NCI-H345 (cell line): Measurements from ENCODE around the gene IL18BP.
A peak's percentile ranks its signal among the peaks of the same experiment; 100 is the strongest.

Source experiments
- DNase-seq: peaks from one replicate; lab custom pipeline; 2025; lab: John Stamatoyannopoulos, UW

Gene IL18BP

DNA sequence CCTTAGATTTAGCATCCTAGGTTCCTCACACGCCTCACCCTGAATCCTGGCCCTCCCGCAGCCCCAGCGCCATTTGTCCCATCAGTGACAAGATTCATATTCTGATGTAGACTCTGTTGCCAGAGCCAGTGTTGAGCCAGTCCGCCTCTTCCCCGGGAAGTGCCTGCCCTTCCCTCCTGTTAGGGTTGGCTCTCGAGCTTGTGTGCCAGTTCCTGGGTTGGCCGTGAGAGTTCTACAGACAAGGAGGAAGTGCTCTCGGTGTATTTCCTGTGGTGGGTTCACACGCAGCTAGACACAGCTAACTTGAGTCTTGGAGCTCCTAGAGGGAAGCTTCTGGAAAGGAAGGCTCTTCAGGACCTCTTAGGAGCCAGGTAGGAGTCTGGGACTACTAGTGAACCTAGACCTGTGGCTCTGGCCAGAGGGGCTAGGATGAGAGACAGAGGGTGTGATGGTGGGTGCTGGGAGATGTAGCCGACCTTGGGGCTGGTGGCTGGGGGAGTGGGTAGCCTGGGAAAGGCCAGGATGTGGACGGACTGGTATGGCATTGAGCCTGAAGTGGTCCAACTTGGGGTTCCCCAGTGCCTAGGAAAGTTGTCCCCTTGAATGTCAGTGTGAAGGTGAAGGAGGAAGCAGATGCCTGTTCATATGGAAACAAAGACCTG lies at the start of gene IL18BP:
Gene IL18BP, plus strand, starts transcription at position 261 of the 662 bp plus-strand sequence. CDS start 1,076 bp downstream, outside the sequence.
- DNase-seq, result no peak

DNA sequence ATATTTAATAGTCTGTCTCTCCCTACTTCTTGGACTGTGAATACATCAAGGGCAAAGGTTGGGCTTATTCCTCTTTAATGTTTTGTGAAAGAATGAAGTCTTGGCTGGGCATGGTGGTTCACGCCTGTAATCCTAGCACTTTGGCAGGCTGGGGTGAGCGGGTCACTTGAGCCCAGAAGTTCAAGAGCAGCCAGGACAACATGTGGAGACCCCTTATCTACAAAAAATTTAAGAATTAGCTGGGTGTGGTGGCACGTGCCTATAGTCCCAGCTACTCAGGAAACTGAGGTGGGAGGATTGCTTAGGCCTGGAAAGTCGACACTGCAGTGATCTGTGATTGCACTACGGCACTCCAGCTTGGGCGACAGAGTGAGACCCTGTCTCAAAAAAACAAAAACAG lies 49.7 kb upstream of the IL18BP start:
- no peak for DNase-seq

DNA sequence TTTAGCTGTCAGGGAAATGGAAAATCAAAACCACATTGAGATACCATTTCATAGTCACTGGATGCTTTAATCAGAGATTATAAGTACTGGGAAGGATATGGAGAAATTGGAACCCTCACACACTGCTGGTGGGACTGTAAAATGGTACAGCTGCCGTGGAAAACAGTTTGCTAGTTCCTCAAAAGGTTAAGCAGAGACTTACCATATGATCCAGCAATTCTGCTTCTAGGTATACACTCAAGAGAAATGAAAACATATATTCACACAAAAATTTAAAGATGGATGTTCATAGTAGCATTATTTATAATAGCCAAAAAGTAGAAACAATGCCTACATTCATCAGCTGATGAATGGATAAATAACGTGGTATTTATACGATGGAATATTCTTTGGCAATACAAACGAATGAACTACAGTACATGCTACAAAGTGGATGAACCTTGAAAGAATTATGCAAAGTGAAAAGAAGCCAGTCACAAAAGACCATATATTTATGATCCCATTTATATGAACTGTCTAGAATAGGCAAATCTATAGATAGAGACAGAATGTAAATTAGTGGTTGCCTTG lies 46.9 kb upstream of the IL18BP start:
- DNase-seq, result no peak

DNA sequence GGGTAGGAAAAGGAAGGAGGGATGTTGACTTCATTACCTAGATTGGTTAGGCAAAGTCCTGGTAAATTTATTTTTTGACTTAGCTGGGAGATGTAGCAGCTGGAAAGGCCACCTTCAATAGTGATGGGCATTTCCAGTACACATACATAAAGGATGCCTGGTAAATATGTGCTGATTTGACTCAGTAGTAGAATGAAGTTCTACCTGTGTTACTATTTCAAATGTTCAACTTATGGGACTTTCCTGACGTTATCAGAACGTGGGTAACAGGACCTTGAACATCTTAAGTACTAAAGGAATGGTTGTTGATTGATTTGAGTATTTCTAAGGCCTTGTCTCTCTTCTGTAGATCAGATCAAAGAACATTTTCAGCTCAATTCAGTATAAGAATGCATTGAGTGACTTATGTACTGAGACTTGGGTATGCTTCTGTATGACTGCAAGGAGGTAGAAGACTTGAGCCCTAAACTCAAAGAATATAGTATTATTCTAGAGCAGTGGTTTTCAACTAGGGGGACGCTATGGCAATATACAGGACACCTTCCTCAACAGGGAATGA lies 42.7 kb upstream of the IL18BP start:
- no peak for DNase-seq

- DNase-seq, result no peak
Measured at GRCh38 chr11:71962428-71963038, 36.2 kb upstream of the IL18BP start.

GRCh38 chr11:71963468-71963867 lies 35.2 kb upstream of the IL18BP start:
- no peak for DNase-seq

DNA sequence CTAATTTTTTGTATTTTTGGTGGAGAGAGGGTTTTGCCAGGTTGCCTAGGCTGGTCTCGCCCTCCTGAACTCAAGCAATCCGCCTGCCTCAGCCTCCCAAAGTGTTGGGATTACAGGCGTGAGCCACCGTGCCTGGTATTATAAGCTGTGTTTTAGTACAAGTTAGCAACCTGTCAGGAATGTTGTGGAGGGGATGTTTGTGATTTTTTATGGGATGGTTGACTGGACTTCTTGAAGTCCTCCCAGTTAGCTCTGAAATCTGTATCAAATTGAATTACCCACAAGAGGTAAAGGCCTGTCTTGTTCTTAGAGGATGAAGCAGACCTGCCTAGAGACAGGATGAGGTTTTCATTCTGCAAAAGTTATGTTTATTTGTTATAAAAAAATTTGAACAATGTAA lies 34.1 kb upstream of the IL18BP start:
- no peak for DNase-seq

GRCh38 chr11:71971680-71972079 lies 27.0 kb upstream of the IL18BP start:
- no peak for DNase-seq

- no peak for DNase-seq
Measured at GRCh38 chr11:71976551-71976950, 22.2 kb upstream of the IL18BP start.

- no peak for DNase-seq
Measured at GRCh38 chr11:71977090-71977489, 21.6 kb upstream of the IL18BP start.

DNA sequence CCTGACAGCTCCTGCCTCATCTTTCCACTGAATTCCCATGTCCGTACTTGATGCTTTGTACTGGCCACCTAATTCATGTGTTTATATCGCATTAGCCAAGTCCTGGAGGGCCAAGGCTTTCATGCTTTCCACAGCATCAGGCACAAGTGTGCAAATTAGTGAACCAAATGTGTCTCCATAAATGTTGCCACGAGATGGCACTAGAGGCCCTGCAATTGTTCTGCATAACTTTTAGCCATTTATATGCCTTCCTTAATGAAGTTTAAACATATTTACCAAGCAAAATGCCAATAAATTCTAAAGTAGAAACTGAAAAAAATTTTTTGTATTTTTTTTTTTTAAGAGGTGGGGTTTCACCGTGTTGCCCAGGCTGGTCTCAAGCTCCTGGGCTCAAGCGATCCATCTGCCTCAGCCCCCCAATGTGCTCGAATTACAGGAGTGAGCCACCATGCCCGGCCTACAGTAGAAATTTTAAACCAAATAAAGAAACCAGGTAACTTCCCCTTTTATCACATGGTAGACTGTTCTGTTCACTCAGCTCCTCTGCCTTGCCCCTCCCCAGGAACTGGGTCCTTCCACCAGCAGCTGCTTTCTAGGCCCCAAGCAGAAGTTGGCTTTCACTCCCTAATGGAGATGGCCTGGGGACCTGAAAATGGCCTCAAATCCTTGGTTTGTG lies 20.8 kb upstream of the IL18BP start:
- peak; percentile 20 for DNase-seq

GRCh38 chr11:71979094-71979493 lies 19.6 kb upstream of the IL18BP start:
- no peak for DNase-seq

- DNase-seq, result no peak
Measured at GRCh38 chr11:71979602-71980001, 19.1 kb upstream of the IL18BP start.

DNA sequence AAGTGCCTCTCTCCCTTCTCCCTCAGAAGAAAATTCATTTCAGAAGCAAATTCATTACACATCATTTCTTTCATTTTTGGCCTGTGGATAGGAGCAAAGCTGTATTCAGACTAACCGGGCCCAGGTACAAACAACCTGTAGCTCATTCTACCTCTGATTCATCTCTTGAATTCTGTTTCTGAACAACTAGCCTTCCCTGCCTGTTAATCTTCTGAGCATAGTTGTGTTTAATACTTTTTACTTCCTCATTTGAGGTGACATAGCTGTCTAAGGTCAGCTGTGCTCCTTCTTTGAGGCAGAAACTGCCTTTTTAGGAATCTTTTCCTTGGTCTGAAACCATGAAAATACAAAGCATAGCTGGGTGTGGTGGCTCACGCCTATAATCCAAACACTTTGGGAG lies 12.6 kb upstream of the IL18BP start:
- DNase-seq, result no peak

- DNase-seq, result no peak
Measured at GRCh38 chr11:71987521-71987920, 11.2 kb upstream of the IL18BP start.

- DNase-seq, result no peak
Measured at GRCh38 chr11:71988050-71988449, 10.7 kb upstream of the IL18BP start.

DNA sequence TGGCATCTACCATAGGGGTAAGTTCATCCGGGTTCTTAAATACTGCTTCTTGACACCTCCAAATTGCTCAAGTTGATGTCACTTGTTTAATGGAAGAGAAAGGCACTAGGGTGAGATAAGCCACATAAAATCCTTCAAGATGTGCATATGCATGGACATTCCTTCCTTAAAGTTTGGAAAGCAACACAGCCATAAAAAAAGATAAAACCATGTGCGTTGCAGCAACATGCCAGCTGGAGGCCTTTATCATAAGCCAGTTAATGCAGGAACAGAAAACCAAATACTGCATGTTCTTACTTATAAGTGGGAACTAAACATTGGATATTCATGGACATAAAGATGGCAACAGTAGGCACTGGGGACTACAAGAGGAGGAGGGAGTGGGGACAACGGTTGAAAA lies 8.0 kb upstream of the IL18BP start:
- no peak for DNase-seq

DNA sequence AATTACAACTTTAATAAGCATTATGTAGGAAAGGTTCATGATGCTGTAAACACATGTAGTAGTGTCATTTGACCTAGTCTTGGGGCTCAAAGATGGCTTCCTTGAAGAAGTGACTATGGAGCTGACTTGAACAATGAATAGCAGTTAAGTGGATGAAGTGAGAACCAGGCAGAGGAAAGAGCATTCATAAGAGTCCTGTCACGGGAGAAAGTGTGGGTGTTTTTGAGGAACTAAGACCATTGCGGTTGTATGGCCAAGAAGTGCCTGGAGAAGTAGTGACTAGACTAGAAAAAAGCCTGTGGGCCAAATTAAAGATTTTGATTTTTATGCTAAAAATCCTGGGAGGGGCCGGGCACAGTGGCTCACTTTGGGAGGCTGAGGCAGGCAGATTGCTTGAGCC lies 7.2 kb upstream of the IL18BP start:
- DNase-seq, result no peak

DNA sequence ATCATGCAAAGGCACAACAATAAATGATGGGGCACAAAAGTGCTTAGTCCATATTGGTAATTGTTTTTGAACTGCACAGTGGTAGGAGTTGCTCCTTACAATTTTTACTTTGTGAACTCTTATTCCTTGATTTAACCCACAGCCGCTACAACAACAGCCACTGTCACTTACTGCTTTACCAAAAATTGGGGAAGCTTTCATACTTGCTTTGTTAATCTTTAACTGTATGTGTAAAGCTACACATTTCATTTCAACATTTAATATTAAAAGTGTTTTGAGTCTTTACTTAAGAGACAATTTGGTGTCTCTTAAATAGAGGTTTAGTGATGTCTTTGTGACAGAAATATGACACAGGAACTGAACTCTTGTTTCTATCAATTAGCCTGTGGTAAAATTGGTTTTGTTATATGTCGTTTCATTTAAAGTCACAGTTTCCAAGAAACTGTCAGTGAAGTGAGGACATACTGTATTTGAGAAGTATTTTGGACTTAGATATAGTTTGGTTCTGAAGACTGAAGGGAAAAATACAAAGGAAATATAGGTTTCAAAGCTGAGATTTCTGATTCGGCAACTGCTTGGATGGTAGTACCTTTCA lies 6.5 kb upstream of the IL18BP start:
- no peak for DNase-seq

DNA sequence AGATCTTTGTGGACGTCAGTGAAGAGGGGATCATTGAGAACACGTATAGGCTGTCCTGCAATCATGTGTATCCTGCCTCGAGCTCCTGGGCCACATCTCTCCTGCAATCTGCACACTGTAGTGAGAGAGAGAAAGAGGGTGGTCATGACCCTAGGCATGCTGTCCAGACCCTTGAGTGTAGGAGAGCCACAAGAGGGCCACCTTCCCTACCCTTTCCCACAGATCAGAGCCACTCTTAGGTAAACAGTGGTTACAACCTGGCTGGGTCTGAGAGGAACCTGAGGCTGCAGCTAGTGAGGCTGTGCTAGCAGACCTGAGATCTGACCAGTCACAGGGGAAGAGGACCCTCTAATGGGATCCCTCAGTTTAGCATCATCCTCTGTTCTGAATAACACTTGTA lies 3.9 kb upstream of the IL18BP start:
- no peak for DNase-seq

- no peak for DNase-seq
Measured at GRCh38 chr11:71995726-71996291, 2.9 kb upstream of the IL18BP start.

DNA sequence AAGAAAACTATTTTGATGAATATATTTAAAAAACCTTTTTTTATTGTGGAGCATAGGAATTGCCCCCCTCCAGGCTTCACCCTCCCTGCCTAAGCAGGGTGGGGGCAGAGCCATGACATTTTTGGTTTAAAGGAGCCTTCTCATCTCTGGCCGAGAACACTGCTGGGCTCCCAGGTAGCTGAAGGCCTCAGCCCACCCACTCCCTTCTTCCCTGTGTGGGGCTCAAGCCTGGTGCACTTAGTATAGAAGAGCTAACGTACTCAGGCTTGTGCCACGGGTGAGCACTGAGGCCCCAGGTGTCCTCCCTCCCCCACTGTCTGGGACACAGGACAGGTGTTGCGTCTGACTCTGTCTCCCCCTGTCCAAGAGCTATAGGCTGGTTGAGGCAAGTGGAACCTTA lies 2.2 kb upstream of the IL18BP start:
- DNase-seq, result no peak
